IPS-18a (cell line): ENCODE data around the gene SHISA6.
A peak's percentile ranks its signal among the peaks of the same experiment; 100 is the strongest.

Source experiments
- H3K27ac ChIP-seq: one replicate; pipeline ENCODE4 v1.5.1; 2013; ENCODE audit warnings: low read length
- H3K27me3 ChIP-seq: one replicate; pipeline ENCODE4 v1.6.1; 2013; ENCODE audit warnings: mild to moderate bottlenecking, low read length; ENCODE audit not compliant: control insufficient read depth, insufficient read depth
- H3K36me3 ChIP-seq: one replicate; pipeline ENCODE4 v1.6.1; 2013; ENCODE audit warnings: low read depth, low read length; ENCODE audit not compliant: control insufficient read depth
- H3K4me1 ChIP-seq: one replicate; pipeline ENCODE4 v1.6.1; 2013; ENCODE audit warnings: low read depth, low read length; ENCODE audit not compliant: control insufficient read depth
- H3K4me3 ChIP-seq: one replicate; pipeline ENCODE4 v1.5.1; 2013; ENCODE audit warnings: low read length
- H3K9ac ChIP-seq: one replicate; pipeline ENCODE4 v1.6.1; 2013; ENCODE audit warnings: mild to moderate bottlenecking, low read length, moderate library complexity
- H3K9me3 ChIP-seq: one replicate; pipeline ENCODE4 v1.6.1; 2013; ENCODE audit warnings: low read depth, low read length; ENCODE audit not compliant: control insufficient read depth

The SHISA6 gene

GRCh38 chr17:11240841-11241610 lies at the start of gene SHISA6:
Gene SHISA6 (plus strand): TSS chr17:11241213.
- peaks cover 71% of the 10 kb centered on the region for H3K27me3 ChIP-seq
- H3K4me1 ChIP-seq = peaks cover 27% of the 10 kb centered on the region
- H3K4me3 ChIP-seq = peak within 1 kb of the TSS; percentile 59
- H3K27ac ChIP-seq = no peak within 1 kb of the TSS
- H3K9ac ChIP-seq = no peak within 1 kb of the TSS
- H3K36me3 ChIP-seq = no peaks in the 10 kb centered on the region
- H3K9me3 ChIP-seq = no peaks in the 10 kb centered on the region

- no peaks in the 10 kb centered on the region for H3K36me3 ChIP-seq
- H3K27me3 ChIP-seq = no peaks in the 10 kb centered on the region
- no peak overlapping the region for H3K4me3 ChIP-seq
- H3K9me3 ChIP-seq = no peaks in the 10 kb centered on the region
- H3K9ac ChIP-seq = no peak overlapping the region
- no peak overlapping the region for H3K27ac ChIP-seq
- peaks cover 16% of the 10 kb centered on the region for H3K4me1 ChIP-seq
These were observed 45.2 kb upstream of the SHISA6 start for GRCh38 chr17:11195801-11196200.

- H3K27me3 ChIP-seq = no peaks in the 10 kb centered on the region
- no peaks in the 10 kb centered on the region for H3K9me3 ChIP-seq
- no peak overlapping the region for H3K4me3 ChIP-seq
- peaks cover 8% of the 10 kb centered on the region for H3K4me1 ChIP-seq
- no peaks in the 10 kb centered on the region for H3K36me3 ChIP-seq
- no peak overlapping the region for H3K27ac ChIP-seq
- no peak overlapping the region for H3K9ac ChIP-seq
These were observed 36.0 kb upstream of the SHISA6 start for GRCh38 chr17:11204991-11205390.

GRCh38 chr17:11205659-11206058 lies 35.4 kb upstream of the SHISA6 start:
- Histone ChIP-seq H3K4me1 (peaks cover 1% of the 10 kb centered on the region), H3K9me3 (no peaks in the 10 kb centered on the region), H3K4me3 (no peak overlapping the region), H3K27me3 (no peaks in the 10 kb centered on the region), H3K27ac (no peak overlapping the region), H3K36me3 (no peaks in the 10 kb centered on the region), H3K9ac (no peak overlapping the region)

- Histone ChIP-seq H3K9ac (no peak overlapping the region), H3K36me3 (no peaks in the 10 kb centered on the region), H3K9me3 (no peaks in the 10 kb centered on the region), H3K27me3 (no peaks in the 10 kb centered on the region), H3K4me3 (no peak overlapping the region), H3K27ac (no peak overlapping the region), H3K4me1 (peaks cover 6% of the 10 kb centered on the region)
These were observed 31.1 kb upstream of the SHISA6 start for GRCh38 chr17:11209906-11210305.

- H3K36me3 ChIP-seq = no peaks in the 10 kb centered on the region
- no peak overlapping the region for H3K9ac ChIP-seq
- H3K27ac ChIP-seq = no peak overlapping the region
- no peaks in the 10 kb centered on the region for H3K9me3 ChIP-seq
- no peak overlapping the region for H3K4me3 ChIP-seq
- peaks cover 6% of the 10 kb centered on the region for H3K4me1 ChIP-seq
- no peaks in the 10 kb centered on the region for H3K27me3 ChIP-seq
These were observed 28.2 kb upstream of the SHISA6 start for GRCh38 chr17:11212792-11213191.

- Histone ChIP-seq H3K36me3 (no peaks in the 10 kb centered on the region), H3K27me3 (no peaks in the 10 kb centered on the region), H3K4me3 (no peak overlapping the region), H3K9ac (no peak overlapping the region), H3K9me3 (no peaks in the 10 kb centered on the region), H3K4me1 (peaks cover 6% of the 10 kb centered on the region), H3K27ac (no peak overlapping the region)
These were observed 24.0 kb upstream of the SHISA6 start for GRCh38 chr17:11216976-11217375.

GRCh38 chr17:11221196-11221595 lies 19.8 kb upstream of the SHISA6 start:
- Histone ChIP-seq H3K9ac (no peak overlapping the region), H3K4me3 (no peak overlapping the region)

GRCh38 chr17:11221721-11222120 lies 19.3 kb upstream of the SHISA6 start:
- Histone ChIP-seq H3K4me3 (no peak overlapping the region), H3K9me3 (no peaks in the 10 kb centered on the region), H3K27ac (no peak overlapping the region), H3K36me3 (no peaks in the 10 kb centered on the region), H3K27me3 (no peaks in the 10 kb centered on the region), H3K9ac (no peak overlapping the region), H3K4me1 (no peaks in the 10 kb centered on the region)

More at GRCh38 chr17:11221196-11221595, 19.8 kb upstream of the SHISA6 start:
- no peak overlapping the region for H3K27ac ChIP-seq
- no peaks in the 10 kb centered on the region for H3K4me1 ChIP-seq
- H3K36me3 ChIP-seq = no peaks in the 10 kb centered on the region
- H3K27me3 ChIP-seq = no peaks in the 10 kb centered on the region
- H3K9me3 ChIP-seq = no peaks in the 10 kb centered on the region

- Histone ChIP-seq H3K9me3 (no peaks in the 10 kb centered on the region), H3K36me3 (no peaks in the 10 kb centered on the region), H3K27ac (no peak overlapping the region), H3K4me1 (peaks cover 24% of the 10 kb centered on the region), H3K4me3 (no peak overlapping the region), H3K27me3 (peaks cover 54% of the 10 kb centered on the region), H3K9ac (no peak overlapping the region)
These were observed 2.3 kb upstream of the SHISA6 start for GRCh38 chr17:11238705-11239104.

GRCh38 chr17:11239379-11239970 lies 1.5 kb upstream of the SHISA6 start:
- peak overlapping the region; percentile 59 for H3K4me3 ChIP-seq
- H3K9ac ChIP-seq = no peak overlapping the region
- no peak overlapping the region for H3K27ac ChIP-seq
- H3K27me3 ChIP-seq = peaks cover 61% of the 10 kb centered on the region
- H3K36me3 ChIP-seq = no peaks in the 10 kb centered on the region
- peaks cover 24% of the 10 kb centered on the region for H3K4me1 ChIP-seq
- no peaks in the 10 kb centered on the region for H3K9me3 ChIP-seq
